ENCODE measurements around the gene OLFM2. TPM values are rescaled to one million over a fixed set of nuclear protein-coding genes. Genes with fewer than 3 reads are reported as not detected.

OLFM2 gene
- total and polyA plus RNA-seq, 9 of the 15 experiments (the other 6 are each of a cell fraction or from before 2014, with no cell fraction given) = 0.10 to 0.33 (median 0.23) TPM; not detected in 4

- TF ChIP-seq VEZF1 (CRISPR knock-in tag; IDR thresholded peaks at IDR 0.05) = peak; percentile 35; the same call in 1 of the 2 replicates
- no peak for TF ChIP-seq SIN3B (IDR thresholded peaks at IDR 0.05; ENCODE audit: low read depth)
- peak; percentile 39 for TF ChIP-seq CREM (IDR thresholded peaks at IDR 0.05; ENCODE audit: low read depth)
- TF ChIP-seq FOXP1 (CRISPR knock-in tag; IDR thresholded peaks at IDR 0.05) = peak; percentile 72; the same call in 1 of the 2 replicates
- TF ChIP-seq HEY1 (CRISPR knock-in tag; IDR thresholded peaks at IDR 0.05; ENCODE audit: borderline replicate concordance) = no peak
- 0 out of 2 replicates have a peak, but pooled peaks have one; percentile 38 for TF ChIP-seq IRF2 (CRISPR knock-in tag; IDR thresholded peaks at IDR 0.05)
- peak; percentile 95 for TF ChIP-seq L3MBTL2 (IDR thresholded peaks at IDR 0.05)
- 0 out of 2 replicates have a peak, but pooled peaks have one; percentile 42 for TF ChIP-seq ATF2 (CRISPR knock-in tag; IDR thresholded peaks at IDR 0.05)
- 0 out of 2 replicates have a peak, but pooled peaks have one; percentile 58 for TF ChIP-seq NR3C1 (CRISPR knock-in tag; IDR thresholded peaks at IDR 0.05)
- peak in 1 of 2 experiments; percentile 54; a peak in 1 of 3 replicates for TF ChIP-seq CBX3 (IDR thresholded peaks at IDR 0.05; ENCODE audit: borderline replicate concordance in 1 of 2, low read length in 2 of 2)
- TF ChIP-seq ZNF431 (CRISPR knock-in tag; IDR thresholded peaks at IDR 0.05) = peak; percentile 41; the same call in 1 of the 2 replicates
- peak; percentile 17; the same call in 1 of the 2 replicates for TF ChIP-seq ZFX (CRISPR knock-in tag; IDR thresholded peaks at IDR 0.05)
- TF ChIP-seq ZNF124 (CRISPR knock-in tag; IDR thresholded peaks at IDR 0.05) = no peak
These were observed 22.9 kb downstream of the OLFM2 start (continued) for GRCh38 chr19:9913237-9914000.
